ENCODE results near the gene LGALS7. TPM values are rescaled to one million over a fixed set of nuclear protein-coding genes. Genes with fewer than 3 reads are reported as not detected.

LGALS7 gene
- total and polyA plus RNA-seq, 7 donors, result not detected

DNA sequence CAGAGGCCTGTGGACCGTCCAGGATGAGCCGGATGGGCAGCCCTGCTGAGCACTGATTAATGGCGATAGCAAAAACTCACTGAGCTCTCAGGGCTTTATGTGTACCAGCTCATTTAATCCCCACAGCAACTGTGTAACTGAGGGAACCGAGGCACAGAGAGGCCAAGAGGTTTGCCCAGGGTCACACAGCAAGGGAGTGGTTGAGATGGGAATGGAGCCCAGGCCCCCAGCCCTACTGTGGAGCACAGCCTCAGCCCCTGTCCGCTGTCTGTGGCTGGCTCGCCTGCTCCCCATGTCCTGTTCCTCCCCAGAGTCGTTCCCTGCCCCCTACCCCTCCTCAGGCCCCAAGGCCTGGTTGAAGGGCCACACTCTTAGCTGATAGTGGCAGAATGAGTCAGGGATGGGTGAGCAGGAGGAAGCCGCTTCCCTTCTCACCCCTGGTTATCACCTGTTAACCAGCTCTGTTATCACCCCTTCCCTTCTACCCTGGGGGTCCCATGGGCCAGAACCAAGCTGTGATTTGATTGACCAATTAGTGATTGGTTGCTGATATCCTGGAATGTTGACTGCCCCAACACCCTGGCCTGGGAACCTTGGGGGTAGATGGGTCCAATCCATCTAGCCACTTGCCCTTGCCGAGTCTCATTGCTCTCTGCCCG, 50.2 kb downstream of the LGALS7 start:
- WGBS, 3 donors, result 84 to 91% (median 90%) methylated on average over 10 of the region's 10 CpGs
- peaks cover 4 to 95% of the 10 kb centered on the region in 2 donors for H3K36me3 ChIP-seq (ENCODE audit: insufficient read depth in 1 of 2, low read depth in 1 of 2)
- TF ChIP-seq CTCF (IDR thresholded peaks at IDR 0.05), result no peak
- DNase-seq (no peak), ATAC-seq (no peak)
- peak overlapping the region; percentile 73 for H3K27ac ChIP-seq
- H3K27me3 ChIP-seq (ENCODE audit: insufficient read depth in 3 of 3, low read length in 2 of 3), result no peaks in the 10 kb centered on the region
- H3K4me1 ChIP-seq, result peaks cover 27% of the 10 kb centered on the region
- H3K4me3 ChIP-seq, result no peak overlapping the region
- H3K9me3 ChIP-seq, result no peaks in the 10 kb centered on the region
- intact Hi-C loops (cut with DNase I), result no loop called here

DNA sequence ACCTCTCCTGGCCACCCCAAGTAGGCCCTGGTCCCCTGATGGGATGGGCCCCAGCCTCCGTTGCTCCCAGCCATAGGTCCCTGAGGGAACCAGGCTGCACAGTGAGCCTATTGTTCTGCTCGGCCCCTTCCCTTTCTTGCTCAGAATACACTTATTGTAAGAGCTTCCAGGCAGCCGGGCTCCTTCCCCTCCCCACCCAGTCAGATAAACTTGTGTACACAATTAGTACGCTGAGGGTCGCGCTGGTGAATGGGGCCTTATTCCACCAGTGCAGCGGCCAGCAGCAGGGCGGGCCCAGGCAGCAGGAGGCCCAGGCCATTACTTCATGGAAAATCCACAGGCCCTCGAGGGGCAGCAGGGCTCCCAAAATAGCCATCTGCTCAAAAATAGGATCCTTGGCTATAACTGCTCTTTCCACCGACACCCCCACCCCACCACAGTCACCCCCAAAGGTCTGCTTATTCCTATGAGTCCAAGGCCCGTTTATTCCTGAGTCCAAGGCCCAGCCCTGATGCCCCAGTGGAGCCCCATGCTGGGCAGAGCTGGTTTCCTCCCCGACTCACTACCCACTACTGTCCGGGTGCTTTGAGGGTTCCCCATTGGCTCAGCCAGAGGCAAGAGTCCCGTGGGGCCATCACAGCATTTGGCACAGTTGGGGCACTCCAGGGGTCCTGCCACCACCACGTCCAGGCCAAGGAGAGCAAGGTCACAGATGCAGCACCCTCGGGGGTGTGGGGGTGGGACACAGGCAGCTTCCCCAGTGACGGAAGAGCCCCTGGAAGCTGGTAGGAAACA, 51.1 kb downstream of the LGALS7 start:
- H3K27me3 ChIP-seq (ENCODE audit: insufficient read depth in 3 of 3, low read length in 2 of 3), result no peaks in the 10 kb centered on the region
- ATAC-seq (no peak), DNase-seq (no peak)
- peak overlapping the region; percentile 73 for H3K27ac ChIP-seq
- no peaks in the 10 kb centered on the region for H3K9me3 ChIP-seq
- H3K4me3 ChIP-seq, result no peak overlapping the region
- 46 to 54% (median 50%) methylated on average over 17 of the region's 17 CpGs for WGBS, 3 donors
- TF ChIP-seq CTCF (IDR thresholded peaks at IDR 0.05), result no peak
- peaks cover 4 to 95% of the 10 kb centered on the region in 2 donors for H3K36me3 ChIP-seq (ENCODE audit: insufficient read depth in 1 of 2, low read depth in 1 of 2)
- peaks cover 27% of the 10 kb centered on the region for H3K4me1 ChIP-seq
- intact Hi-C loops (cut with DNase I), result no loop called here

GRCh38 chr19:38721496-38721895, 51.8 kb downstream of the LGALS7 start:
- Histone ChIP-seq H3K4me1 (peaks cover 27% of the 10 kb centered on the region), H3K4me3 (no peak overlapping the region), H3K27me3 (ENCODE audit: insufficient read depth in 3 of 3, low read length in 2 of 3) (no peaks in the 10 kb centered on the region), H3K27ac (peak overlapping the region; percentile 73), H3K9me3 (no peaks in the 10 kb centered on the region), H3K36me3 (ENCODE audit: insufficient read depth in 1 of 2, low read depth in 1 of 2) (peaks cover 0 to 95% of the 10 kb centered on the region in 2 donors)
- TF ChIP-seq CTCF (IDR thresholded peaks at IDR 0.05), result no peak
- DNase-seq (no peak), ATAC-seq (no peak)
- intact Hi-C loops (cut with DNase I), result no loop called here
- 87 to 91% (median 91%) methylated on average over 20 of the region's 20 CpGs for WGBS, 3 donors

Other genes starting within 250 kb of the LGALS7 start
- 1 to 10 TPM in 3 of 4 donors, under 1 TPM in 1; 0.67 to 1.4 (median 1.2) TPM for gene MAP4K1, start 155.6 kb downstream of the LGALS7 start, total RNA-seq
- gene MAP4K1, start 155.6 kb downstream of the LGALS7 start, polyA plus RNA-seq, result under 1 TPM; 0.36 to 0.68 (median 0.64) TPM
- 100 to 1,000 TPM; 367 to 549 (median 436) TPM for gene EIF3K, start 154.3 kb downstream of the LGALS7 start, total RNA-seq
- gene EIF3K, start 154.3 kb downstream of the LGALS7 start, polyA plus RNA-seq, result 100 to 1,000 TPM; 422 to 984 (median 637) TPM
- gene ACTN4, start 125.9 kb downstream of the LGALS7 start, total RNA-seq, result 100 to 1,000 TPM in 1 of 4 donors, 10 to 100 TPM in 3; 79.9 to 127 (median 89.2) TPM
- 10 to 100 TPM; 38.3 to 45.2 (median 43.0) TPM for gene ACTN4, start 125.9 kb downstream of the LGALS7 start, polyA plus RNA-seq
- gene CAPN12, start 29.0 kb downstream of the LGALS7 start, total RNA-seq, result under 1 TPM; 0.32 to 0.64 (median 0.52) TPM
- under 1 TPM; 0.27 to 0.35 (median 0.34) TPM for gene CAPN12, start 29.0 kb downstream of the LGALS7 start, polyA plus RNA-seq
- gene LGALS7B, start 15.7 kb upstream of the LGALS7 start, total RNA-seq, result not detected
- gene LGALS7B, start 15.7 kb upstream of the LGALS7 start, polyA plus RNA-seq, result under 1 TPM in 1 of 3 donors, not detected in 2; 0.91 TPM
- 1 to 10 TPM in 2 of 4 donors, under 1 TPM in 2; 0.62 to 2.0 (median 0.98) TPM for gene LGALS4, start 39.4 kb upstream of the LGALS7 start, total RNA-seq
- gene LGALS4, start 39.4 kb upstream of the LGALS7 start, polyA plus RNA-seq, result under 1 TPM; 0.31 to 0.77 (median 0.53) TPM
- 100 to 1,000 TPM; 279 to 572 (median 404) TPM for gene ECH1, start 58.3 kb upstream of the LGALS7 start, total RNA-seq
- 100 to 1,000 TPM; 512 to 649 (median 601) TPM for gene ECH1, start 58.3 kb upstream of the LGALS7 start, polyA plus RNA-seq
- 100 to 1,000 TPM; 151 to 229 (median 198) TPM for gene HNRNPL, start 76.5 kb upstream of the LGALS7 start, total RNA-seq
- 100 to 1,000 TPM; 109 to 215 (median 191) TPM for gene HNRNPL, start 76.5 kb upstream of the LGALS7 start, polyA plus RNA-seq
- gene RINL, start 104.8 kb upstream of the LGALS7 start, total RNA-seq, result 1 to 10 TPM; 1.5 to 4.8 (median 2.2) TPM
- gene RINL, start 104.8 kb upstream of the LGALS7 start, polyA plus RNA-seq, result 1 to 10 TPM; 2.2 to 3.4 (median 2.2) TPM
- gene SIRT2, start 126.1 kb upstream of the LGALS7 start, total RNA-seq, result 100 to 1,000 TPM; 133 to 180 (median 147) TPM
- gene SIRT2, start 126.1 kb upstream of the LGALS7 start, polyA plus RNA-seq, result 100 to 1,000 TPM; 140 to 260 (median 204) TPM
- 10 to 100 TPM; 21.9 to 41.0 (median 26.6) TPM for gene NFKBIB, start 126.5 kb upstream of the LGALS7 start, total RNA-seq
- 100 to 1,000 TPM in 1 of 3 donors, 10 to 100 TPM in 2; 45.5 to 109 (median 50.7) TPM for gene NFKBIB, start 126.5 kb upstream of the LGALS7 start, polyA plus RNA-seq
- gene CCER2, start 138.7 kb upstream of the LGALS7 start, total RNA-seq, result 1 to 10 TPM in 2 of 4 donors, under 1 TPM in 1, not detected in 1; 0.25 to 1.1 (median 1.0) TPM
- gene CCER2, start 138.7 kb upstream of the LGALS7 start, polyA plus RNA-seq, result under 1 TPM; 0.14 to 0.77 (median 0.21) TPM
- gene SARS2, start 157.2 kb upstream of the LGALS7 start, total RNA-seq, result 10 to 100 TPM; 15.1 to 17.8 (median 16.8) TPM
- gene SARS2, start 157.2 kb upstream of the LGALS7 start, polyA plus RNA-seq, result 10 to 100 TPM; 13.3 to 19.8 (median 17.0) TPM
- gene MRPS12, start 157.4 kb upstream of the LGALS7 start, total RNA-seq, result 10 to 100 TPM; 33.8 to 70.6 (median 42.4) TPM
- 100 to 1,000 TPM in 1 of 3 donors, 10 to 100 TPM in 2; 70.5 to 175 (median 71.4) TPM for gene MRPS12, start 157.4 kb upstream of the LGALS7 start, polyA plus RNA-seq
- gene FBXO17, start 202.2 kb upstream of the LGALS7 start, total RNA-seq, result 1 to 10 TPM; 1.6 to 4.3 (median 2.3) TPM
- gene FBXO17, start 202.2 kb upstream of the LGALS7 start, polyA plus RNA-seq, result 1 to 10 TPM; 1.7 to 3.3 (median 1.8) TPM

Data from psoas muscle (tissue), 8 donors.